Measurements from ENCODE around the gene TRMT61A. TPM values are rescaled to one million over a fixed set of nuclear protein-coding genes. Genes with fewer than 3 reads are reported as not detected.

The TRMT61A gene
- total and polyA plus RNA-seq, 9 of the 15 experiments (the other 6 are each of a cell fraction or from before 2014, with no cell fraction given): 0.10 to 24.8 (median 5.1) TPM

DNA sequence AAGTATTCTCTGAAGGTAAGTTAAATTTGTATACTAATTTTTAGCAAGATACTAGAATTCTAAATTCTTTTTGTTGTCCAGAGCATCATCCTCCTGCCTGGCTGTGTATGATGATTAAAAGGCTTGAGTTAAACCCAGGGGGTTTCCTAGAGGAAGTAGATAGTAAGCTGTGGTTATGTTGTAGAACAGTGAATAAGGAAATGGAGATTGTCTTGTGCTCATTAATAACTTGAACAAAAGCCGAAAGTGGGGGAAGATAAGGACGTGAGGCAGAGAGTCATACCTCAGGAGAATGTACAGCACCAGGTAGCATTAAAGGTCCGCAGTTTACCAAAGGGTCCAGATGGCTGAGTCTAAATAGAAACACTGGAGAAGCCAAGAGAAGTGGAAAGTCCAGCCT, 48.4 kb upstream of the TRMT61A start:
- Histone ChIP-seq H3K4me1 (replicated peaks in 1 of 2; ENCODE audit: control insufficient read depth in 2 of 2, insufficient read depth in 2 of 2, low read length in 2 of 2) (no peaks in the 10 kb centered on the region; a peak in 1 of 5 replicates), H4K20me1 (replicated peaks; ENCODE audit: control insufficient read depth, insufficient read depth, low read length) (no peaks in the 10 kb centered on the region), H3K9me1 (ENCODE audit: control insufficient read depth, insufficient read depth, low read length) (no peaks in the 10 kb centered on the region), H3K27ac (ENCODE audit: extremely low read depth, low read depth, low read length) (no peak overlapping the region), H3K27me3 (ENCODE audit: control insufficient read depth in 2 of 2, insufficient read depth in 2 of 2, low read length in 2 of 2) (no peaks in the 10 kb centered on the region), H3K79me2 (ENCODE audit: control insufficient read depth, insufficient read depth, low read length) (no peaks in the 10 kb centered on the region), H3K9me3 (replicated peaks; ENCODE audit: control insufficient read depth, insufficient read depth, low read depth, low read length) (no peaks in the 10 kb centered on the region), H3K4me3 (no peak overlapping the region), H3K4me2 (ENCODE audit: insufficient read depth, low read length) (no peak overlapping the region), H3K36me3 (ENCODE audit: control insufficient read depth, insufficient read depth, low read length) (peaks cover 66% of the 10 kb centered on the region), H3K9ac (ENCODE audit: insufficient read depth in 1 of 2, low read depth in 2 of 2, low read length in 2 of 2) (no peak overlapping the region), H2AFZ (ENCODE audit: low read depth, low read length) (no peak overlapping the region)
- no peak for DNase-seq (ENCODE audit: extremely low read depth in 1 of 4, low spot score in 3 of 4)
- in situ Hi-C loops (cut with MboI) (no loop called here), intact Hi-C loops (cut with micrococcal nuclease) (no loop called here)
- no peak for FAIRE-seq
- POLR2A ChIA-PET: interaction anchor here (1.6 kb wide), 1 partner anchor 13 kb away, joined by 3 read pairs; no protein-coding TSS in a partner anchor
- TSS peak; percentile 20 for BruUV-seq (replicated peaks)
- 78% methylated on average over 3 of the region's 3 CpGs for WGBS (ENCODE audit: insufficient coverage, low coverage, missing lambda C conversion rate)
- CTCF ChIA-PET (ENCODE audit: low intra/inter-chr PET ratio): no interaction called here
- no peak for ATAC-seq
- TF ChIP-seq ZBTB7A (IDR thresholded peaks at IDR 0.05; ENCODE audit: borderline replicate concordance, control insufficient read depth, low read depth, low read length) (no peak), HSF4 (CRISPR knock-in tag; IDR thresholded peaks at IDR 0.05; ENCODE audit: borderline replicate concordance) (no peak), NBN (IDR thresholded peaks at IDR 0.05; ENCODE audit: low read depth) (no peak), SRSF3 (IDR thresholded peaks at IDR 0.05; ENCODE audit: insufficient read depth, low read length) (no peak), BCOR (IDR thresholded peaks at IDR 0.05) (no peak), ZNF76 (CRISPR knock-in tag; IDR thresholded peaks at IDR 0.05; ENCODE audit: borderline replicate concordance) (no peak), SNIP1 (IDR thresholded peaks at IDR 0.05; ENCODE audit: low read depth) (no peak), HMG20A (CRISPR knock-in tag; conservative IDR thresholded peaks at IDR 0.05) (no peak), ZNF507 (tag; conservative IDR thresholded peaks at IDR 0.05) (no peak), ZNF764 (CRISPR knock-in tag; IDR thresholded peaks at IDR 0.05; ENCODE audit: low read depth) (no peak), HOXB6 (CRISPR knock-in tag; IDR thresholded peaks at IDR 0.05; ENCODE audit: borderline replicate concordance) (no peak), TBP (optimal IDR thresholded peaks at IDR 0.05; ENCODE audit: low read depth, low read length) (no peak), ZNF282 (CRISPR knock-in tag; IDR thresholded peaks at IDR 0.05) (no peak)
- TF ChIP-seq, protein P1, sequence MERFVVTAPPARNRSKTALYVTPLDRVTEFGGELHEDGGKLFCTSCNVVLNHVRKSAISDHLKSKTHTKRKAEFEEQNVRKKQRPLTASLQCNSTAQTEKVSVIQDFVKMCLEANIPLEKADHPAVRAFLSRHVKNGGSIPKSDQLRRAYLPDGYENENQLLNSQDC (CRISPR knock-in tag; IDR thresholded peaks at IDR 0.05): no peak
- TF ChIP-seq, protein P2, sequence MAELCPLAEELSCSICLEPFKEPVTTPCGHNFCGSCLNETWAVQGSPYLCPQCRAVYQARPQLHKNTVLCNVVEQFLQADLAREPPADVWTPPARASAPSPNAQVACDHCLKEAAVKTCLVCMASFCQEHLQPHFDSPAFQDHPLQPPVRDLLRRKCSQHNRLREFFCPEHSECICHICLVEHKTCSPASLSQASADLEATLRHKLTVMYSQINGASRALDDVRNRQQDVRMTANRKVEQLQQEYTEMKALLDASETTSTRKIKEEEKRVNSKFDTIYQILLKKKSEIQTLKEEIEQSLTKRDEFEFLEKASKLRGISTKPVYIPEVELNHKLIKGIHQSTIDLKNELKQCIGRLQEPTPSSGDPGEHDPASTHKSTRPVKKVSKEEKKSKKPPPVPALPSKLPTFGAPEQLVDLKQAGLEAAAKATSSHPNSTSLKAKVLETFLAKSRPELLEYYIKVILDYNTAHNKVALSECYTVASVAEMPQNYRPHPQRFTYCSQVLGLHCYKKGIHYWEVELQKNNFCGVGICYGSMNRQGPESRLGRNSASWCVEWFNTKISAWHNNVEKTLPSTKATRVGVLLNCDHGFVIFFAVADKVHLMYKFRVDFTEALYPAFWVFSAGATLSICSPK (IDR thresholded peaks at IDR 0.05; ENCODE audit: borderline replicate concordance): no peak
- TF ChIP-seq, protein P3, sequence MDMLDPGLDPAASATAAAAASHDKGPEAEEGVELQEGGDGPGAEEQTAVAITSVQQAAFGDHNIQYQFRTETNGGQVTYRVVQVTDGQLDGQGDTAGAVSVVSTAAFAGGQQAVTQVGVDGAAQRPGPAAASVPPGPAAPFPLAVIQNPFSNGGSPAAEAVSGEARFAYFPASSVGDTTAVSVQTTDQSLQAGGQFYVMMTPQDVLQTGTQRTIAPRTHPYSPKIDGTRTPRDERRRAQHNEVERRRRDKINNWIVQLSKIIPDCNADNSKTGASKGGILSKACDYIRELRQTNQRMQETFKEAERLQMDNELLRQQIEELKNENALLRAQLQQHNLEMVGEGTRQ (CRISPR knock-in tag; IDR thresholded peaks at IDR 0.05): no peak
- TF ChIP-seq, protein P4, sequence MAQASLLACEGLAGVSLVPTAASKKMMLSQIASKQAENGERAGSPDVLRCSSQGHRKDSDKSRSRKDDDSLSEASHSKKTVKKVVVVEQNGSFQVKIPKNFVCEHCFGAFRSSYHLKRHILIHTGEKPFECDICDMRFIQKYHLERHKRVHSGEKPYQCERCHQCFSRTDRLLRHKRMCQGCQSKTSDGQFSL (CRISPR knock-in tag; IDR thresholded peaks at IDR 0.05): no peak
- TF ChIP-seq, protein P4 (tag; IDR thresholded peaks at IDR 0.05): no peak

All from K562 (cell line).